Fibroblast of lung (primary cell): ENCODE data around the gene HMGCS2.

Source experiments
- EZH2 ChIP-seq: IDR thresholded peaks from 2 replicates; pipeline ENCODE4 v1.5.1; 2012; ENCODE audit warnings: low read length, control low read depth, mild to moderate bottlenecking; ENCODE audit errors: missing control alignments
- TF ChIP-seq, protein P1 (sequence below), 2 donors: IDR thresholded peaks in 1 of 2; conservative IDR thresholded peaks in 1 of 2; 1 replicate in 1 of 2; 2 replicates in 1 of 2; pipeline ENCODE4 v1.5.1; 2011 to 2012; ENCODE audit warnings: low read length in 2 of 2, control low read depth in 1 of 2, inconsistent platforms in 1 of 2, low read depth in 1 of 2, mild to moderate bottlenecking in 1 of 2

DNA sequence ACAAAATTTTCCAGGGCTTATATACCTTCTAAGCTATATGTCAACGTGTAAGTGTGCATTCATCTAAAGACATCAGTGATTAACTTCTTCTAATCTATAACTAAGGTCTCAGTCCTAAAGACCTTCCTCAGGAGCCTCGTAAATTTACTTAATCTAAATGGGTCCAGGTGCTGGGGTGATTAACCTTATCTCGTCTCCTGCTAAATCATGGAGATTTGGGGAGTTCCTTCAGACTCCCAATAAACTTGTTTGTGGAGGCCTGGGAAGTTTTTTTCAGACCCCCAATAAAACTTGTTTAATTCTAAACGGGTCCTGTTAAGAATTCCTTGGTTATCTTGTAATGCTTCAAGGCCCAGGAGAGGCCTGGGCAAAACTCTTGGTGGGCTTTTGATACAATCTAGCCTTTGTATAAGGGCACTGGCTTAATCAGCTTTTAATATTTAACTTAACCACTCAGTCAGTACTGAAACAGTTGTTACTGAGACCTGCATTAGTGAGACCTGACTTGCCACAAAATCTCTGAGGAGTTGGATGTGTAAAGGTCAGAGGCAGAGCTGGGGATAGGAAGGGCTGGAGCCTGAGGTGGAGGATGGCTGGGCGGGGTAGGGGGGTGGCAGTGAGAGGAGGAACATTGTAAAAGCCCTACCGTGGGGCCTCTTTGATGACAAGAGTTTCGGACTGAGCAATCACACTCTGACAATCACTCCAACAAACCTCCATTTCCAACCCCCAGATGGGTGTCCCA, 6.2 kb upstream of the HMGCS2 start:
- TF ChIP-seq, protein P1, sequence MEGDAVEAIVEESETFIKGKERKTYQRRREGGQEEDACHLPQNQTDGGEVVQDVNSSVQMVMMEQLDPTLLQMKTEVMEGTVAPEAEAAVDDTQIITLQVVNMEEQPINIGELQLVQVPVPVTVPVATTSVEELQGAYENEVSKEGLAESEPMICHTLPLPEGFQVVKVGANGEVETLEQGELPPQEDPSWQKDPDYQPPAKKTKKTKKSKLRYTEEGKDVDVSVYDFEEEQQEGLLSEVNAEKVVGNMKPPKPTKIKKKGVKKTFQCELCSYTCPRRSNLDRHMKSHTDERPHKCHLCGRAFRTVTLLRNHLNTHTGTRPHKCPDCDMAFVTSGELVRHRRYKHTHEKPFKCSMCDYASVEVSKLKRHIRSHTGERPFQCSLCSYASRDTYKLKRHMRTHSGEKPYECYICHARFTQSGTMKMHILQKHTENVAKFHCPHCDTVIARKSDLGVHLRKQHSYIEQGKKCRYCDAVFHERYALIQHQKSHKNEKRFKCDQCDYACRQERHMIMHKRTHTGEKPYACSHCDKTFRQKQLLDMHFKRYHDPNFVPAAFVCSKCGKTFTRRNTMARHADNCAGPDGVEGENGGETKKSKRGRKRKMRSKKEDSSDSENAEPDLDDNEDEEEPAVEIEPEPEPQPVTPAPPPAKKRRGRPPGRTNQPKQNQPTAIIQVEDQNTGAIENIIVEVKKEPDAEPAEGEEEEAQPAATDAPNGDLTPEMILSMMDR (conservative IDR thresholded peaks at IDR 0.05 in 1 of 2, IDR thresholded peaks at IDR 0.05 in 1 of 2; ENCODE audit: low read depth in 1 of 2, low read length in 2 of 2) = no peak
- no peak for TF ChIP-seq EZH2
